ENCODE measurements around the gene MB21D2. TPM values are rescaled to one million over a fixed set of nuclear protein-coding genes. Genes with fewer than 3 reads are reported as not detected.

MB21D2 gene
- total and polyA plus RNA-seq, 2 experiments from 2014 or later: 8.1 to 35.9 TPM

DNA sequence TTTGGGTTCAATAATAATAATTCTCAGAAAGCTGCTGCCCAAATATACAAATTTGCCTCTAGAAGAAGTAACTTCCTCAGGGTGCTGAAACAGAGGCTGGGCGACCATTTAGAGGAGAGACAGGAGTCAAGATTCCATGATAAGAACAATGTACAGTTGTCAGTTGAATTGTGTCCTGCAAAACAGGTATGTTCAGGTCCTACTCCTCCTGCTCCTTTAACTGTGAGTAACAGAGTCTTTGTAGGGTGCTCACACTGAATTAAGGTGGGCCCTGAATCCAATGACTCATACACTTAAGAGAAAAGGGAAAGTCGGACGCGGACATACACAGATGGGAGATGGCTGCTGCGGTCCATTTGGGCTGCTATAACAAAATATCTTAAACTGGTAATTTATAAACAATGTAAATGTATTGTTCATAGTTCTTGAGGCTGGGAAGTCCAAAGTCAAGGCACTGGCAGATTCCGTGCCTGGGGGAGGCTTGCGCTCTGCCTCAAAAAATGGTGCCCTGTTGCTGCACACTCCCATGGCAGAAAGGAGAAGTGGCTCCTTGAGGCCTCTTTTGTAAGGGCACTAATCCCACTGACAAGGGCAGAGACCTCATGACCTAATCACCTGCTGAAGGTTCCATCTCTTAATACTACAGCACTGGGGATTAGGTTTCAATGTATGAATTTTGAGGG, 55.1 kb downstream of the MB21D2 start:
- Mint-ChIP-seq H3K9me3 (no peaks in the 10 kb centered on the region), H3K4me3 (no peak overlapping the region), H3K27ac (no peak overlapping the region), H3K4me1 (peaks cover 45% of the 10 kb centered on the region), H3K36me3 (ENCODE audit: low read depth) (peaks cover 14% of the 10 kb centered on the region), H3K27me3 (ENCODE audit: insufficient read depth, low read depth, poor library complexity) (no peaks in the 10 kb centered on the region)
- ATAC-seq: no peak
- H3K27ac ChIP-seq (ENCODE audit: low read depth): no peak overlapping the region
- H3K36me3 ChIP-seq (ENCODE audit: insufficient read depth): no peaks in the 10 kb centered on the region
- peaks cover 41% of the 10 kb centered on the region for H4K20me1 ChIP-seq (replicated peaks; ENCODE audit: insufficient read depth)
- H3K4me1 ChIP-seq (ENCODE audit: insufficient read depth): peaks cover 48% of the 10 kb centered on the region
- peaks cover 100% of the 10 kb centered on the region for H3K79me2 ChIP-seq (replicated peaks; ENCODE audit: insufficient read depth)
- H2AFZ ChIP-seq: no peak overlapping the region
- H3K4me3 ChIP-seq: no peak overlapping the region
- TF ChIP-seq, protein P1, sequence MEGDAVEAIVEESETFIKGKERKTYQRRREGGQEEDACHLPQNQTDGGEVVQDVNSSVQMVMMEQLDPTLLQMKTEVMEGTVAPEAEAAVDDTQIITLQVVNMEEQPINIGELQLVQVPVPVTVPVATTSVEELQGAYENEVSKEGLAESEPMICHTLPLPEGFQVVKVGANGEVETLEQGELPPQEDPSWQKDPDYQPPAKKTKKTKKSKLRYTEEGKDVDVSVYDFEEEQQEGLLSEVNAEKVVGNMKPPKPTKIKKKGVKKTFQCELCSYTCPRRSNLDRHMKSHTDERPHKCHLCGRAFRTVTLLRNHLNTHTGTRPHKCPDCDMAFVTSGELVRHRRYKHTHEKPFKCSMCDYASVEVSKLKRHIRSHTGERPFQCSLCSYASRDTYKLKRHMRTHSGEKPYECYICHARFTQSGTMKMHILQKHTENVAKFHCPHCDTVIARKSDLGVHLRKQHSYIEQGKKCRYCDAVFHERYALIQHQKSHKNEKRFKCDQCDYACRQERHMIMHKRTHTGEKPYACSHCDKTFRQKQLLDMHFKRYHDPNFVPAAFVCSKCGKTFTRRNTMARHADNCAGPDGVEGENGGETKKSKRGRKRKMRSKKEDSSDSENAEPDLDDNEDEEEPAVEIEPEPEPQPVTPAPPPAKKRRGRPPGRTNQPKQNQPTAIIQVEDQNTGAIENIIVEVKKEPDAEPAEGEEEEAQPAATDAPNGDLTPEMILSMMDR (conservative IDR thresholded peaks at IDR 0.05; ENCODE audit: low read depth in 2 of 2): no peak
- TF ChIP-seq ZNF114 (CRISPR knock-in tag; IDR thresholded peaks at IDR 0.05): no peak
- no peak for TF ChIP-seq ZNF331 (CRISPR knock-in tag; IDR thresholded peaks at IDR 0.05; ENCODE audit: low read depth)
- TF ChIP-seq, protein P2, sequence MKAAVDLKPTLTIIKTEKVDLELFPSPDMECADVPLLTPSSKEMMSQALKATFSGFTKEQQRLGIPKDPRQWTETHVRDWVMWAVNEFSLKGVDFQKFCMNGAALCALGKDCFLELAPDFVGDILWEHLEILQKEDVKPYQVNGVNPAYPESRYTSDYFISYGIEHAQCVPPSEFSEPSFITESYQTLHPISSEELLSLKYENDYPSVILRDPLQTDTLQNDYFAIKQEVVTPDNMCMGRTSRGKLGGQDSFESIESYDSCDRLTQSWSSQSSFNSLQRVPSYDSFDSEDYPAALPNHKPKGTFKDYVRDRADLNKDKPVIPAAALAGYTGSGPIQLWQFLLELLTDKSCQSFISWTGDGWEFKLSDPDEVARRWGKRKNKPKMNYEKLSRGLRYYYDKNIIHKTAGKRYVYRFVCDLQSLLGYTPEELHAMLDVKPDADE (IDR thresholded peaks at IDR 0.05): no peak
- no peak for TF ChIP-seq JUNB (IDR thresholded peaks at IDR 0.05; ENCODE audit: unreplicated experiment)
- TF ChIP-seq NANOG (IDR thresholded peaks at IDR 0.05; ENCODE audit: borderline replicate concordance): no peak
- no peak for TF ChIP-seq POLR2AphosphoS5 (IDR thresholded peaks at IDR 0.05; ENCODE audit: low read depth)
- TF ChIP-seq, protein P3, sequence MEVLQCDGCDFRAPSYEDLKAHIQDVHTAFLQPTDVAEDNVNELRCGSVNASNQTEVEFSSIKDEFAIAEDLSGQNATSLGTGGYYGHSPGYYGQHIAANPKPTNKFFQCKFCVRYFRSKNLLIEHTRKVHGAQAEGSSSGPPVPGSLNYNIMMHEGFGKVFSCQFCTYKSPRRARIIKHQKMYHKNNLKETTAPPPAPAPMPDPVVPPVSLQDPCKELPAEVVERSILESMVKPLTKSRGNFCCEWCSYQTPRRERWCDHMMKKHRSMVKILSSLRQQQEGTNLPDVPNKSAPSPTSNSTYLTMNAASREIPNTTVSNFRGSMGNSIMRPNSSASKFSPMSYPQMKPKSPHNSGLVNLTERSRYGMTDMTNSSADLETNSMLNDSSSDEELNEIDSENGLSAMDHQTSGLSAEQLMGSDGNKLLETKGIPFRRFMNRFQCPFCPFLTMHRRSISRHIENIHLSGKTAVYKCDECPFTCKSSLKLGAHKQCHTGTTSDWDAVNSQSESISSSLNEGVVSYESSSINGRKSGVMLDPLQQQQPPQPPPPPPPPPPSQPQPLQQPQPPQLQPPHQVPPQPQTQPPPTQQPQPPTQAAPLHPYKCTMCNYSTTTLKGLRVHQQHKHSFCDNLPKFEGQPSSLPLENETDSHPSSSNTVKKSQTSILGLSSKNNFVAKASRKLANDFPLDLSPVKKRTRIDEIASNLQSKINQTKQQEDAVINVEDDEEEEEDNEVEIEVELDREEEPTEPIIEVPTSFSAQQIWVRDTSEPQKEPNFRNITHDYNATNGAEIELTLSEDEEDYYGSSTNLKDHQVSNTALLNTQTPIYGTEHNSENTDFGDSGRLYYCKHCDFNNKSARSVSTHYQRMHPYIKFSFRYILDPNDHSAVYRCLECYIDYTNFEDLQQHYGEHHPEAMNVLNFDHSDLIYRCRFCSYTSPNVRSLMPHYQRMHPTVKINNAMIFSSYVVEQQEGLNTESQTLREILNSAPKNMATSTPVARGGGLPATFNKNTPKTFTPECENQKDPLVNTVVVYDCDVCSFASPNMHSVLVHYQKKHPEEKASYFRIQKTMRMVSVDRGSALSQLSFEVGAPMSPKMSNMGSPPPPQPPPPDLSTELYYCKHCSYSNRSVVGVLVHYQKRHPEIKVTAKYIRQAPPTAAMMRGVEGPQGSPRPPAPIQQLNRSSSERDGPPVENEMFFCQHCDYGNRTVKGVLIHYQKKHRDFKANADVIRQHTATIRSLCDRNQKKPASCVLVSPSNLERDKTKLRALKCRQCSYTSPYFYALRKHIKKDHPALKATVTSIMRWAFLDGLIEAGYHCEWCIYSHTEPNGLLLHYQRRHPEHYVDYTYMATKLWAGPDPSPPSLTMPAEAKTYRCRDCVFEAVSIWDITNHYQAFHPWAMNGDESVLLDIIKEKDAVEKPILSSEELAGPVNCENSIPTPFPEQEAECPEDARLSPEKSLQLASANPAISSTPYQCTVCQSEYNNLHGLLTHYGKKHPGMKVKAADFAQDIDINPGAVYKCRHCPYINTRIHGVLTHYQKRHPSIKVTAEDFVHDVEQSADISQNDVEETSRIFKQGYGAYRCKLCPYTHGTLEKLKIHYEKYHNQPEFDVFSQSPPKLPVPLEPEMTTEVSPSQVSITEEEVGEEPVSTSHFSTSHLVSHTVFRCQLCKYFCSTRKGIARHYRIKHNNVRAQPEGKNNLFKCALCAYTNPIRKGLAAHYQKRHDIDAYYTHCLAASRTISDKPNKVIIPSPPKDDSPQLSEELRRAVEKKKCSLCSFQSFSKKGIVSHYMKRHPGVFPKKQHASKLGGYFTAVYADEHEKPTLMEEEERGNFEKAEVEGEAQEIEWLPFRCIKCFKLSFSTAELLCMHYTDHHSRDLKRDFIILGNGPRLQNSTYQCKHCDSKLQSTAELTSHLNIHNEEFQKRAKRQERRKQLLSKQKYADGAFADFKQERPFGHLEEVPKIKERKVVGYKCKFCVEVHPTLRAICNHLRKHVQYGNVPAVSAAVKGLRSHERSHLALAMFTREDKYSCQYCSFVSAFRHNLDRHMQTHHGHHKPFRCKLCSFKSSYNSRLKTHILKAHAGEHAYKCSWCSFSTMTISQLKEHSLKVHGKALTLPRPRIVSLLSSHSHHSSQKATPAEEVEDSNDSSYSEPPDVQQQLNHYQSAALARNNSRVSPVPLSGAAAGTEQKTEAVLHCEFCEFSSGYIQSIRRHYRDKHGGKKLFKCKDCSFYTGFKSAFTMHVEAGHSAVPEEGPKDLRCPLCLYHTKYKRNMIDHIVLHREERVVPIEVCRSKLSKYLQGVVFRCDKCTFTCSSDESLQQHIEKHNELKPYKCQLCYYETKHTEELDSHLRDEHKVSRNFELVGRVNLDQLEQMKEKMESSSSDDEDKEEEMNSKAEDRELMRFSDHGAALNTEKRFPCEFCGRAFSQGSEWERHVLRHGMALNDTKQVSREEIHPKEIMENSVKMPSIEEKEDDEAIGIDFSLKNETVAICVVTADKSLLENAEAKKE (CRISPR knock-in tag; IDR thresholded peaks at IDR 0.05): no peak
- no peak for TF ChIP-seq CREB1 (CRISPR knock-in tag; IDR thresholded peaks at IDR 0.05; ENCODE audit: low read depth)
- TF ChIP-seq EZH2phosphoT487 (IDR thresholded peaks at IDR 0.05; ENCODE audit: unreplicated experiment): no peak
- no peaks in the 10 kb centered on the region for H3K9me2 ChIP-seq (ENCODE audit: insufficient read depth)
- no peaks in the 10 kb centered on the region for H3K27me3 ChIP-seq (ENCODE audit: insufficient read depth)
- no peak overlapping the region for H3K4me2 ChIP-seq
- H3F3A ChIP-seq (replicated peaks; ENCODE audit: low read depth): no peaks in the 10 kb centered on the region
- no peak for DNase-seq (ENCODE audit: low spot score)

Data from GM23338 (cell line).